WTC11 (cell line): Measurements from ENCODE around the gene DENND4B. TPM values are rescaled to one million over a fixed set of nuclear protein-coding genes. Genes with fewer than 3 reads are reported as not detected.

Source experiments
- ATAC-seq: fragments of 200-7000 bp; cut with Tn5 transposase; 2 replicates; pipeline ENCODE4 v1.10.0; 2021; ENCODE audit warnings: mild to moderate bottlenecking, moderate library complexity
- CTCF ChIA-PET: fragments of 300-600 bp; sonication (Branson Sonifier 250); formaldehyde crosslinking; loops from one replicate; lab custom pipeline; 2021; ENCODE audit warnings: antibody characterized with exemption; lab: Charles Lee
- POLR2A ChIA-PET: fragments of 350-600 bp; sonication (Branson Sonifier 250); formaldehyde crosslinking; loops from one replicate; lab custom pipeline; 2021; ENCODE audit warnings: antibody characterized with exemption; lab: Charles Lee
- DNase-seq: peaks from one replicate; pipeline ENCODE4 v3.0.0; 2021; ENCODE audit warnings: low spot score
- H3K27ac Mint-ChIP-seq: 2 replicates; pipeline ENCODE4 v1.8.0; 2021; ENCODE audit warnings: mixed read lengths
- H3K27me3 Mint-ChIP-seq: 2 replicates; pipeline ENCODE4 v1.8.0; 2021; ENCODE audit warnings: low read depth, mild to moderate bottlenecking, moderate library complexity, mixed read lengths
- H3K36me3 Mint-ChIP-seq: 2 replicates; pipeline ENCODE4 v1.8.0; 2021; ENCODE audit warnings: mixed read lengths
- H3K4me1 Mint-ChIP-seq: 2 replicates; pipeline ENCODE4 v1.8.0; 2022; ENCODE audit warnings: mixed read lengths
- H3K4me3 Mint-ChIP-seq: 2 replicates; pipeline ENCODE4 v1.8.0; 2021; ENCODE audit warnings: mild to moderate bottlenecking, moderate library complexity, mixed read lengths
- H3K9me3 Mint-ChIP-seq: 2 replicates; pipeline ENCODE4 v1.8.0; 2021; ENCODE audit warnings: mixed read lengths
- AFF4 ChIP-seq: sonication (generic); formaldehyde crosslinking; IDR thresholded peaks from 2 replicates; pipeline ENCODE4 v1.8.1; 2023; ENCODE audit warnings: mild to moderate bottlenecking, missing genetic modification reagents, borderline replicate concordance
- ATF1 ChIP-seq: sonication (generic); formaldehyde crosslinking; IDR thresholded peaks from 2 replicates; pipeline ENCODE4 v1.8.1; 2023; ENCODE audit warnings: mild to moderate bottlenecking, moderate library complexity, missing genetic modification reagents
- CBFB ChIP-seq: sonication (generic); formaldehyde crosslinking; IDR thresholded peaks from 2 replicates; pipeline ENCODE4 v1.8.1; 2022; ENCODE audit warnings: mild to moderate bottlenecking, low read depth, missing genetic modification reagents
- FOXJ3 ChIP-seq: sonication (generic); formaldehyde crosslinking; IDR thresholded peaks from 2 replicates; pipeline ENCODE4 v1.9.0; 2021; ENCODE audit warnings: missing genetic modification reagents, mild to moderate bottlenecking, borderline replicate concordance
- FOXK1 ChIP-seq: sonication (generic); formaldehyde crosslinking; IDR thresholded peaks from 2 replicates; pipeline ENCODE4 v1.8.0; 2022; ENCODE audit warnings: mild to moderate bottlenecking, moderate library complexity, missing genetic modification reagents
- FOXP1 ChIP-seq: sonication (generic); formaldehyde crosslinking; IDR thresholded peaks from 2 replicates; pipeline ENCODE4 v1.8.0; 2022; ENCODE audit warnings: missing genetic modification reagents, mild to moderate bottlenecking, moderate library complexity, borderline replicate concordance
- GABPB1 ChIP-seq: sonication (generic); formaldehyde crosslinking; IDR thresholded peaks from 2 replicates; pipeline ENCODE4 v1.8.1; 2023; ENCODE audit warnings: mild to moderate bottlenecking, missing genetic modification reagents
- GRHL2 ChIP-seq: fragments of 250-450 bp; sonication (Bioruptor Pico); IDR thresholded peaks from 2 replicates; pipeline ENCODE4 v1.8.0; 2022; ENCODE audit warnings: mild to moderate bottlenecking, moderate library complexity; ENCODE audit not compliant: insufficient replicate concordance, severe bottlenecking
- JUN ChIP-seq: sonication (generic); formaldehyde crosslinking; IDR thresholded peaks from 2 replicates; pipeline ENCODE4 v1.8.0; 2023; ENCODE audit warnings: mild to moderate bottlenecking, missing genetic modification reagents
- MXD4 ChIP-seq: fragments of 250-450 bp; sonication (Bioruptor Pico); IDR thresholded peaks from 2 replicates; pipeline ENCODE4 v1.8.0; 2021; ENCODE audit warnings: mild to moderate bottlenecking, moderate library complexity, borderline replicate concordance
- NFYB ChIP-seq: sonication (generic); formaldehyde crosslinking; conservative IDR thresholded peaks from 2 replicates; pipeline ENCODE4 v1.8.0; 2022; ENCODE audit warnings: low read depth, missing genetic modification reagents
- NR2C2 ChIP-seq: sonication (generic); formaldehyde crosslinking; IDR thresholded peaks from 2 replicates; pipeline ENCODE4 v1.8.0; 2022; ENCODE audit warnings: mild to moderate bottlenecking, missing genetic modification reagents
- OVOL2 ChIP-seq: fragments of 250-450 bp; sonication (Bioruptor Pico); IDR thresholded peaks from 2 replicates; pipeline ENCODE4 v1.9.0; 2021; ENCODE audit warnings: mild to moderate bottlenecking, borderline replicate concordance
- TCF7 ChIP-seq: sonication (generic); formaldehyde crosslinking; IDR thresholded peaks from 2 replicates; pipeline ENCODE4 v1.8.0; 2022; ENCODE audit warnings: mild to moderate bottlenecking, low read depth, missing genetic modification reagents, moderate library complexity
- TEAD4 ChIP-seq: sonication (generic); formaldehyde crosslinking; IDR thresholded peaks from 2 replicates; pipeline ENCODE4 v1.8.0; 2022; ENCODE audit warnings: mild to moderate bottlenecking, missing genetic modification reagents
- ZNF138 ChIP-seq: sonication (generic); formaldehyde crosslinking; conservative IDR thresholded peaks from 2 replicates; pipeline ENCODE4 v1.8.1; 2022; ENCODE audit warnings: mild to moderate bottlenecking, moderate library complexity, missing genetic modification reagents
- ZNF232 ChIP-seq: sonication (generic); formaldehyde crosslinking; IDR thresholded peaks from 2 replicates; pipeline ENCODE4 v1.8.0; 2022; ENCODE audit warnings: mild to moderate bottlenecking, missing genetic modification reagents
- ZNF263 ChIP-seq: sonication (generic); formaldehyde crosslinking; IDR thresholded peaks from 2 replicates; pipeline ENCODE4 v1.8.1; 2022; ENCODE audit warnings: low read depth, mild to moderate bottlenecking, moderate library complexity, missing genetic modification reagents
- ZNF396 ChIP-seq: fragments of 250-450 bp; sonication (Bioruptor Pico); IDR thresholded peaks from 2 replicates; pipeline ENCODE4 v1.8.0; 2021; ENCODE audit warnings: mild to moderate bottlenecking, moderate library complexity, borderline replicate concordance
- ZNF671 ChIP-seq: fragments of 250-450 bp; sonication (Bioruptor Pico); IDR thresholded peaks from 2 replicates; pipeline ENCODE4 v1.8.0; 2021; ENCODE audit warnings: mild to moderate bottlenecking
- total RNA-seq: library from RNA; stranded (reverse); gene quantifications from 3 replicates; pipeline ENCODE4 v1.2.3, GENCODE V29; 2021
- TF ChIP-seq, protein P1 (sequence below): sonication (generic); formaldehyde crosslinking; IDR thresholded peaks from 2 replicates; pipeline ENCODE4 v1.8.0; 2022; ENCODE audit warnings: missing genetic modification reagents
- TF ChIP-seq, protein P2 (sequence below): sonication (generic); formaldehyde crosslinking; conservative IDR thresholded peaks from 2 replicates; pipeline ENCODE4 v1.8.1; 2022; ENCODE audit warnings: mild to moderate bottlenecking, missing genetic modification reagents
- TF ChIP-seq, protein P3 (sequence below): sonication (generic); formaldehyde crosslinking; IDR thresholded peaks from 2 replicates; pipeline ENCODE4 v1.8.0; 2022; ENCODE audit warnings: mild to moderate bottlenecking, missing genetic modification reagents
- TF ChIP-seq, protein P4 (sequence below): sonication (generic); formaldehyde crosslinking; IDR thresholded peaks from 2 replicates; pipeline ENCODE4 v1.8.0; 2023; ENCODE audit warnings: missing genetic modification reagents

DENND4B gene
- total RNA-seq, 1 experiment from 2014 or later, result 93.1 TPM

DNA sequence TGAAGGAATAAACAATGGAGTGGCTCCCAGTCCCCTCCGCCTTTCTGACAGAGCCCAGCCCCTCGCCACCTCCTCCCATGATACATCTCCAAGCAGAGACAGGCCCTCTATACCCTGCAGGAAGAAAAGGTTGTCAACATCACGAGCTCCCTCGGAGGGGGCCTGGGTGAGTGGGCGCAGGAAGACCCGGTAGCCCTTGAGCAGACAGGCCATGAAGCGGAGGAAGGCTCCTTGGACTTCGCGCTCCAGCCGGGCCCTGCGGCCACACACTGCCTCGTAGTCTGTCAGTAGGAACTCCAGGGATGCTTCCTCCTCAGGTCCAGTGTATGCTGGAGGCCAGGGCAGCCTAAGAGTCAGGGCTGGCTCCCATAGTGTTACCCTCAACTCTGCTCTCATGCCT lies 7.0 kb downstream of the DENND4B start (continued):
- TF ChIP-seq, protein P1, sequence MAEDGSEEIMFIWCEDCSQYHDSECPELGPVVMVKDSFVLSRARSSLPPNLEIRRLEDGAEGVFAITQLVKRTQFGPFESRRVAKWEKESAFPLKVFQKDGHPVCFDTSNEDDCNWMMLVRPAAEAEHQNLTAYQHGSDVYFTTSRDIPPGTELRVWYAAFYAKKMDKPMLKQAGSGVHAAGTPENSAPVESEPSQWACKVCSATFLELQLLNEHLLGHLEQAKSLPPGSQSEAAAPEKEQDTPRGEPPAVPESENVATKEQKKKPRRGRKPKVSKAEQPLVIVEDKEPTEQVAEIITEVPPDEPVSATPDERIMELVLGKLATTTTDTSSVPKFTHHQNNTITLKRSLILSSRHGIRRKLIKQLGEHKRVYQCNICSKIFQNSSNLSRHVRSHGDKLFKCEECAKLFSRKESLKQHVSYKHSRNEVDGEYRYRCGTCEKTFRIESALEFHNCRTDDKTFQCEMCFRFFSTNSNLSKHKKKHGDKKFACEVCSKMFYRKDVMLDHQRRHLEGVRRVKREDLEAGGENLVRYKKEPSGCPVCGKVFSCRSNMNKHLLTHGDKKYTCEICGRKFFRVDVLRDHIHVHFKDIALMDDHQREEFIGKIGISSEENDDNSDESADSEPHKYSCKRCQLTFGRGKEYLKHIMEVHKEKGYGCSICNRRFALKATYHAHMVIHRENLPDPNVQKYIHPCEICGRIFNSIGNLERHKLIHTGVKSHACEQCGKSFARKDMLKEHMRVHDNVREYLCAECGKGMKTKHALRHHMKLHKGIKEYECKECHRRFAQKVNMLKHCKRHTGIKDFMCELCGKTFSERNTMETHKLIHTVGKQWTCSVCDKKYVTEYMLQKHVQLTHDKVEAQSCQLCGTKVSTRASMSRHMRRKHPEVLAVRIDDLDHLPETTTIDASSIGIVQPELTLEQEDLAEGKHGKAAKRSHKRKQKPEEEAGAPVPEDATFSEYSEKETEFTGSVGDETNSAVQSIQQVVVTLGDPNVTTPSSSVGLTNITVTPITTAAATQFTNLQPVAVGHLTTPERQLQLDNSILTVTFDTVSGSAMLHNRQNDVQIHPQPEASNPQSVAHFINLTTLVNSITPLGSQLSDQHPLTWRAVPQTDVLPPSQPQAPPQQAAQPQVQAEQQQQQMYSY, result no peak
- TF ChIP-seq ATF1 (no peak), CBFB (CRISPR knock-in tag) (no peak), FOXP1 (CRISPR knock-in tag) (no peak), ZNF263 (CRISPR knock-in tag) (no peak)
- TF ChIP-seq, protein P2, sequence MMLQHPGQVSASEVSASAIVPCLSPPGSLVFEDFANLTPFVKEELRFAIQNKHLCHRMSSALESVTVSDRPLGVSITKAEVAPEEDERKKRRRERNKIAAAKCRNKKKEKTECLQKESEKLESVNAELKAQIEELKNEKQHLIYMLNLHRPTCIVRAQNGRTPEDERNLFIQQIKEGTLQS (CRISPR knock-in tag), result no peak
- TF ChIP-seq, all 79 proteins: peak for 0

DNA sequence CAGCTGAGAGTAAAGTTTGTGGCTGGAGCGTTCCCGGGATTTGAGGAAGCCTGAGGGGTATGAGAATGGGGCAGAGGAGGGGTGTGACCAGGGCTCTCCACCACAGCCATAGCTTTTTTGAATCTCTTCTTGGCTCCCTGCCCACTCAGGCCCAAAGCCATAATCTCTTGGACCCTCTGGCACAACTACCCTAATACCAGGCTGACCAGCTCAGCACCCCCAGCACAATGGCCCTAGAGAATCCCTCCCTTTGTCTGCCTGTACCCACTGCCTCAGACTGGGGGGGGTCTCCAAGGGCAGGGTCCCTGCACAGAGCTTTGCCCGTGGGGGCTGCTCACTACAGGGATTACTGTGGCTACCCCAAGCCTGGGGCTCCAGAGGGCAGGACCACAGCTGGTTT lies 7.5 kb downstream of the DENND4B start:
- POLR2A ChIA-PET, result interaction anchor here (0.7 kb wide), 1 partner anchor 121 kb away, joined by 3 read pairs; no protein-coding TSS in a partner anchor
- H3K27ac Mint-ChIP-seq, result no peak overlapping the region

More for the DNA sequence above, 7.5 kb downstream of the DENND4B start:
- Mint-ChIP-seq H3K36me3 (peaks cover 53% of the 10 kb centered on the region), H3K27me3 (no peaks in the 10 kb centered on the region), H3K4me3 (no peak overlapping the region), H3K4me1 (no peaks in the 10 kb centered on the region), H3K9me3 (no peaks in the 10 kb centered on the region)
- no peak for ATAC-seq
- TF ChIP-seq, protein P3, sequence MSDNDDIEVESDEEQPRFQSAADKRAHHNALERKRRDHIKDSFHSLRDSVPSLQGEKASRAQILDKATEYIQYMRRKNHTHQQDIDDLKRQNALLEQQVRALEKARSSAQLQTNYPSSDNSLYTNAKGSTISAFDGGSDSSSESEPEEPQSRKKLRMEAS (CRISPR knock-in tag), result no peak
- TF ChIP-seq OVOL2 (CRISPR knock-in tag) (no peak), TEAD4 (CRISPR knock-in tag) (no peak), FOXJ3 (CRISPR knock-in tag) (no peak), MXD4 (no peak), AFF4 (no peak), ZNF671 (CRISPR knock-in tag) (no peak), ZNF232 (CRISPR knock-in tag) (no peak), NR2C2 (no peak), TCF7 (CRISPR knock-in tag) (no peak), ZNF138 (no peak), GRHL2 (no peak), NFYB (no peak), GABPB1 (CRISPR knock-in tag) (no peak), CBFB (CRISPR knock-in tag) (no peak), JUN (CRISPR knock-in tag) (no peak), ZNF396 (no peak), FOXK1 (no peak)
- TF ChIP-seq, protein P2 (CRISPR knock-in tag), result no peak
- TF ChIP-seq, protein P4, sequence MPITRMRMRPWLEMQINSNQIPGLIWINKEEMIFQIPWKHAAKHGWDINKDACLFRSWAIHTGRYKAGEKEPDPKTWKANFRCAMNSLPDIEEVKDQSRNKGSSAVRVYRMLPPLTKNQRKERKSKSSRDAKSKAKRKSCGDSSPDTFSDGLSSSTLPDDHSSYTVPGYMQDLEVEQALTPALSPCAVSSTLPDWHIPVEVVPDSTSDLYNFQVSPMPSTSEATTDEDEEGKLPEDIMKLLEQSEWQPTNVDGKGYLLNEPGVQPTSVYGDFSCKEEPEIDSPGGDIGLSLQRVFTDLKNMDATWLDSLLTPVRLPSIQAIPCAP (CRISPR knock-in tag), result no peak
- no peak for DNase-seq
- CTCF ChIA-PET, result no interaction called here
